HG03565 (cell line): Measurements from ENCODE around the gene PPP1R7.
"Not testable (repeated sequence)": the region's sequence is repeated elsewhere in the genome, so short reads cannot be mapped to it uniquely, and the experiment has no call there.

Source experiments
- ATAC-seq: cut with Tn5 transposase; IDR thresholded peaks from one replicate; pipeline ENCODE4 v1.9.1; 2021; ENCODE audit warnings: mild to moderate bottlenecking, moderate library complexity; ENCODE audit not compliant: unreplicated experiment

The PPP1R7 gene

DNA sequence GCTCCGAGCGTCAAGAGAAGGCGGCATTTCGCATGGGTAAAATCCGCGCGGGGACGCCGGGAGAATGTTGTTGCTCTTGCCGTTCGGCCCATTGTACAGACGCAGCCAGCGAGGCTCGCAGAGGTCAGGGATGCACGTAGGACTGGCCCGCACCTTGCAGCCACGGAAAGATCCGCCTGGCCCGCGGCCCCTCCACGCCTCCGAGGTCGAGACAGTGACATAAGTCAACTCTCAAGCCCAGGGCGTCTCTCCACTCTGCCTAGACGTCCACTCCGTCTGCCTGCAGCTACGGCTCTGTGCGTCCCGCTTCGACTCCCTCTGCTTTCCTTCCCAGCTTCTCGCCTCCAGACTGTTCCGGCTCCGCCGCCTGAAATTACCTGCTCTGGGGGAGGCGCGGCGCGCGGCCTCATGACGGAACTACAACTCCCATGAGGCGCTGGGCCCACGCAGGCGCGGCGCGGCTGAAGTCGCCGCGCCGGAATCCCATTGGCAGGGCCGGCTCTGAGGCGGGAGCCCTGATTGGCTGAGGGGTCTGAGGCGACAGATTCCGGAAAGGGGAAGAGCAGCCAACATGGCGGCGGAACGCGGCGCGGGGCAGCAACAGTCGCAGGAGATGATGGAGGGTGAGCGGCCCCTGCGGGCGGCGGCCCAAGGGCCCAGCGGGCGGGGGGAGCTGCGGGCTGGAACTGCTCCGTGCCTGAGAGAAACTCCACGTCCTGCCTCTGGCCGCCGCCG, at the start of gene PPP1R7:
TSS of gene PPP1R7 (plus strand) at position 543 of the 735 bp plus-strand sequence. CDS start at position 572, 29 bp downstream.
- peak; percentile 64 for ATAC-seq

DNA sequence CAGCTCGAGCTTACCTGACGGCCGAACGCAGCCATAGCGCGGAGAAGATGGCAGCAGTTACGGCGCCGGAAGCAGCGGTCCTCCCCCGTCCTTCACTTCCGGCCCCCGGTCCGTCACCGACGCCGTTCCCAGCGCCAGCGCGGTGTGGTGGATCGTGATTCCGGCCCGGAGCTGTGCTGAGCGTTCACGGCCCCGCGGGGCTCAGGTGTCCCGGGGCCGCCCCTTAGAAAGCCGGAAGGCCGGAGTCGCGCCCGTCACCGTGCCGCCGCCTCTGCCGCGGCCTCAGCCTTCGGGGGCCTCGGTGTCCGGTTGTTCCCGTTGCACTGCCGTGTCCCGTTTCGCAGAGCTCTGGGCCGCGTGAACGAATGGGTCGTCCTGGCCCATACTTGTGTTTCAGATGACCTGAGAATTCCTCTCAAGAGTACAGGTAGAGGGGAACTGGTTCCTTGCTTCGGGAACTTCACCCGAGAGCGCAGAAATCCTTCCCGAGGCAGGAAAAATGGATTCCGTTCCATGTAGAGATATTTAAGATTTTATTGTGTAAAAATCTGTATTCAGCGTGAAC, 47.9 kb upstream of the PPP1R7 start, which contains the start of gene MTERF4:
TSS of gene MTERF4 (minus strand) at position 49 of the 565 bp plus-strand sequence. CDS start at position 35, 14 bp downstream.
- ATAC-seq: peak; percentile 75

GRCh38 chr2:241103176-241103595, 47.1 kb upstream of the PPP1R7 start:
- no peak for ATAC-seq

- ATAC-seq: not testable (repeated sequence)
These were observed 45.7 kb upstream of the PPP1R7 start for GRCh38 chr2:241104611-241105010.

GRCh38 chr2:241105641-241106040, 44.6 kb upstream of the PPP1R7 start:
- ATAC-seq: no peak

GRCh38 chr2:241107031-241107783, 43.1 kb upstream of the PPP1R7 start:
- no peak for ATAC-seq

GRCh38 chr2:241108271-241109209, 41.7 kb upstream of the PPP1R7 start:
- no peak for ATAC-seq

DNA sequence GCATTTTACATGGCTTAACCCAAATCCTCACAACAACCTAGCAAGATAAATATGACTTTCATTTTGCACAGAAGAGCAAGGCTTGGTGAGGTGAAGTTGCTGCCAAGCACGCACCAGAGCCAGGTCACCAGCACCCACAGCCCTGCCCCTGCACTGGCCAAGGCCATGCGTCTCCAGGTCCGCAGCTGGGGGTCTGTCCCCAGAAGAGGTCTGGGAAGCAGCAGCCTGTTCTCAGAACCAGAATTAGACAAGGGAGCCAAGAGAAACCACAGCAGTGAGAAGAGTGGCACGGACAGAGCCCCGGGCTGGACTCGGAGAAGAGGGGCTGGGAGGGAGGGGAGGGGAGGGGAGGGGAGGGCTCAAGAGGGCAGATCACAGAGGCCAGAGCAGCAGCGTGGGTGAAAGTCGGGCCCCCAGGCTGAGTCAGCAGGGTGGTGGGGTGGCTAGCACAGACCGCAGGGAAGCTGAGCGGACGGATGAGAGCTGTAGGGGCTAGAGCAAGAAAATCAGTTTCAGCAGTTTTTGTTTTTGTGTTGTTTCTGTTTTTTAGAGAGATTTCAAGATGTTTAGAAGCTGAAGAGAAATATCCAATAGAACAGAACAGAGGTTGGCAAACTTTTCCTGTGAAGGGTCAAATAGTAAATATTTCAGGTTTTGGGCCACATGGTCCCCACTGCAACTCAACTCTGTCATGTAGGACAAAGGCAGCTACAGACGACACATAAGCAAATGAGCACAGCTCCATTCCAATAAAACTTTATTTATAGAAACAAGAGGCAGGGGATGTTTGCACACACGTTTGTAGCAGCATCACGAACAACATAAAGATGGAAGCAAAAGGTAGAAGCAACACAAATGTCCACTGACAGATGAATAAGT, 40.8 kb upstream of the PPP1R7 start:
- ATAC-seq: no peak

GRCh38 chr2:241110089-241110606, 40.1 kb upstream of the PPP1R7 start:
- no peak for ATAC-seq

DNA sequence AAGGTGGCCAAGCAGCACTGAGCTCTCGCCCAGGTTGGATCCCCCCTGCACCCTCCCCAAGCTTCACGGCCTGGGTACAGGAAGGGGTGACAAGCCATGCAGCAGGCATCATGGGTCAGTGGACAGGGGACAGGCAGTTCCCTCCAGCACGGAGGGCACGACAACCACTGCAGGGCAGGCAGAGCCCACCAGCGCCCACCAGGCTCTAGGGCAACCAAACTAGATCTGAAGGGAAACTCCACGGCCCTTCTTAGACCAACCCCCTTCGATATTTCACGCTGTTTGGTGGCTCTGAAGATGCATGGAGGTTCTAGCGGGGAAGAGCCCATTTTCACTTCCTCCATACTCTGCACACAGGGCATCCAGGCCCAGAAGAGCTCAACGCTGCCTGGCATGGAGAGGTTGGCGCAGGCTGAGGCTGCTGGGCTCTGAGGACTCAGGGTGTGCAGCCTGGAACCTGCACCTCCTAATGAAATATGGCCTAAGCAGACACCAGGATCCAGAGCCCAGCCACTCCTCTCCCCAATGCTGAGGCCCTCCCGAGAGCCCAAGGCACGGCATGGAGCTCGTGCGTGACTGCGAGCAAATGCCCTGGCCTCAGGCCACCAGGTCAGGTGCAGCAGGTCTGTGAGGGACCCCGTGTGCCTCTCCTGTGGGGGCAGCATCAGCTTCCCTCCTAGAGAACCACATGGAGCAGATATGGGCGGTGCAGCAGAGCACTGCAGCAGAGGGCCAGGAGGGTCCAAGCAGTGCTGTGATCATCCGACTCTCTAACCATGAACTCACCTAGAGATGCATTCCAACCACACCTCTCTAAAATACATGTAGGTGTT, 39.4 kb upstream of the PPP1R7 start:
- ATAC-seq: no peak

DNA sequence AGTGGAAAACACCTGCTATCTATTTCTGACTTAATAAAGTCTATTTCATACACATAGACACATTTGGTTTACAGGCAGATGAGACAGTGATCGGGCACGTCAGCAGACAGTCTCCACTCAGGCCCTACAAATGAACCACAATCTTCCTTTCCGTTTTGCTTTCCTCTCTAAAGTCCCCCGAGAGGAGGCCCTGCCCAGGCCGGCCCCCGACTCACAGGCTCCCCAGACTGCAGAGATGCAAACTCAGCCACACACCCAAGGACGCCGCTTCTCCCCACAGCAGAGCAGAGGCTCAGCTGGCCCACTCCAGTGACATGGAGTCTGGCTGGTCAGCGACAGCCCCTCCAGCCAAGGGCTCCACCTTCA, 38.8 kb upstream of the PPP1R7 start:
- no peak for ATAC-seq

- ATAC-seq: no peak
These were observed 38.2 kb upstream of the PPP1R7 start for GRCh38 chr2:241112046-241112445.

DNA sequence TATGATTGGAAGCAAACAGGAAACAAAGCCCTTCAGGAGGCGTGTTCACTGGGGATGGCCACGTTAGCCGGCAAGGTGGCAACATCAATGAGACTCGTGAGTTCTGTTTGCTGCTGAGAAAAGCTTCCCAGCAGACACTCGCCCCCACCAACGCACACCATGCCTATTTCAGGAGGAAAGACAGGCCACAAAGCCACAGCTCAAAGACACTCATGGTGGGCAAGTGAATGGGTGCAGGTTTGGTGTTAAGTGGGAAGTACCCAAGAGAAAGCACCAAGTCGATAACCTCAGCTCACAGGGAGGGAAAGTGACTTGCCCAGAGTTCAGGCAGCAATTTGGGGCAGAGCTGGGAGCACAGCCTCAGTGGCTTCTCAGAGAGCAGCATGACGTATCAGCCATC, 37.7 kb upstream of the PPP1R7 start:
- no peak for ATAC-seq

DNA sequence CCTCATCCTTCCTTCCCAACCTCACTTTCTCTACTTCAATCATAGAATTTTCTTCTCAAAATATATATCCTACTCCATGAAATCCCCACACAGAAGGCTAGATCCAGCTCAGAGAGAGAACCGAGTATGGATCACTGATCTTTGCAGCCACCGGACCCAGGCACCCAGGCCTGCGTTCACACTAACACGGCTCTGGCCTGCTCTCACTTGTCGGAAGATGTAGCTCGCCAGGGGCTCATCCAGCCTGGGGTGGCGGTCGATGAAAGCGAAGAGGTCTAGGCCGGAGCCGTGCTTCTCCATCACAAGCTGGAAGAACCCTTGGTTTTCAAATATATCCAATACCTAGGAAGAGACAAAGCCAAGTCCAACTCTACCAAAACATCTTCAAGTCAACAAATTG, 35.4 kb upstream of the PPP1R7 start:
- no peak for ATAC-seq

DNA sequence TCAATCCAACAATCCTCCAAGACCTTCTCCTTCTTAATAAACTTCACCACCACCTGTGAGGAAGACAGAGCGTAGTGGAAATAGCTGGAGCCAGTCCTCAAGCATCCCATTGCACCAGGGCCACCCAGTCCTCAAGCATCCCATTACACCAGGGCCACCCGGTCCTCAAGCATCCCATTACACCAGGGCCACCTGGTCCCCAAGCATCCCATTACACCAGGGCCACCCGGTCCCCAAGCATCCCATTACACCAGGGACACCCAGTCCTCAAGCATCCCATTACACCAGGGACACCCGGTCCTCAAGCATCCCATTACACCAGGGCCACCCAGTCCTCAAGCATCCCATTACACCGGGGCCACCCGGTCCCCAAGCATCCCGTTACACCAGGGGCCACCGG, 34.9 kb upstream of the PPP1R7 start:
- no peak for ATAC-seq

DNA sequence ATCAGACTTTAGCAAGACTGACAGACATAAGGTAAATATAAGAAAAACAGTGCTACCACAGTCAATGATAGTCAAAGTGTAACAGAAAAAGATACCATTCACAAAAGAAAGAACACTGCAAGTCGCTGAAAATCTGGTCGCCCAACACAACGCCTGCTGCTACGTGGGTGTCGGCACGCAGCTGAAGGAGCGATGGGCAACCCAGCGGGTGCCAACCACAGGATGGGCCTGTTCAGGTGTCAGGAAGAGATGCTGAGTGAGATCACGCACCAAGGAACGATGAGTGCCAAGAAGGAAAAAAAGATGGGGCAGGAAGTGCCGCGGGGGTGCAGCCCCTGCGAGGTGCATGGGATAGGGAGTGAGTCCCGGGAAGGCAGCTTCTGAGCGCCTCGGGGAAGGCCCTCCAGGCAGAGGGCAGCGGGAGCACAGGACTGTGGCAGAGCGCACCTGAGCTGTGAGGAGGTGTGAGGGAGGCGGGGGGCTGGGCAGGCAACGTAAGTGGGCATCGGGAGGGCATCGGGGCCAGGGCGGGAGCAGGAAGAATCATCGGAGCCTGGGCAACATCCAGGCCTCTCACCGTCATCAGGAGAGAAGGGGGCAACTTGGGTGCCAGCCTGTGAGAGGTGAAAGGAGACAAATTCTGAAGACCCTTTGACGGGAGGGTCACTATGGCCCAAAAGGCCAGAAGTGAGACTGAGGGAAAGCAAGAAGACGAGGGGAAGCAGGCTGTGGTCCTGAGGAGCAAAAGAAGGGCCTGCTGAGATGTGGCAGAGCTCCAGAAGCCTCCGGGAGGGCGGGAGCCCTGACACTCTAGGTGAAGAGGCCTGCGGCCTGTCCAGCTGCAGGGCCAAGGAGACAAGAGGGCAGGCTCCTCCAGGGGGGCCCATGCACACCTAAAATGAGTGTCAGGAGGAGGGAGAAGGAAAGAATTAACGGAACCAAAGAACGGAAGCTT, 33.4 kb upstream of the PPP1R7 start:
- no peak for ATAC-seq

DNA sequence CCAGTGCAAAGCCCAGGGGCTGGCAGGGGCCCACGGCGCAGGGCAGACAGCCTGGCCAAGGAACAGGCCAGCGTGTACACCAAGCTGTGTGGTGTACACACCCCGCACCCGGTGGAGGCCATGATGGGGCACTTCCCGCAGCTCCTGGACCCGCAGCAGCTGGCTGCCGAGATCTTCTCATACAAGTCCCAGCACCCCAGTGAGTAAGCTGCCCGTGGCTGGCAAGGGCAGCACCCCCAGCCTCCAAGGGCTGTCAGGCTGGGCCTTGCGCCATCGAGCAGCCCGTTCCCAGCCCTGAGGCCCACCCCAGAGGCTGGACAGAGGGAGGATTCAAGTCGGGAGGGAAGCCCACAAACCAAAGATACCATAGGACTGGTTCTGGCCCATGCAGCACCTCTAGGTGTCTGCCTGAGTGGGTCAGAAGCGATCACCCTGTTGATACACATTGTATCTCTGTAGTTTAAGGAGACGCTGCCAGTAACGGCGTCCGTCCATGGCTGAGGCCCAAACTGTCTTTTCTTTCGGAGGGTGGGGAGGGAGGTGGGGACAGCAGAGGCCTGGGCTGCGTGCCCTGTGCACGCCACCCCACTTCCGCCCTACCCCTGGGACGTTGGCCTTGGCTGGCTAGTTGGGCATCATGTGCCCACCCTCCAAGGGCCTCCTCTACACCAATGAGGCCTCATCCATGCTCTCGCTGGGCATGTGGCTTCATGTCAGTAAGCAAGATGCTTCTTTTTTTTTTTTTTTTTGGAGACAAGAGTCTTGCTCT, 31.3 kb upstream of the PPP1R7 start:
- no peak for ATAC-seq
